ENCODE results near the gene TENM3.

DNA sequence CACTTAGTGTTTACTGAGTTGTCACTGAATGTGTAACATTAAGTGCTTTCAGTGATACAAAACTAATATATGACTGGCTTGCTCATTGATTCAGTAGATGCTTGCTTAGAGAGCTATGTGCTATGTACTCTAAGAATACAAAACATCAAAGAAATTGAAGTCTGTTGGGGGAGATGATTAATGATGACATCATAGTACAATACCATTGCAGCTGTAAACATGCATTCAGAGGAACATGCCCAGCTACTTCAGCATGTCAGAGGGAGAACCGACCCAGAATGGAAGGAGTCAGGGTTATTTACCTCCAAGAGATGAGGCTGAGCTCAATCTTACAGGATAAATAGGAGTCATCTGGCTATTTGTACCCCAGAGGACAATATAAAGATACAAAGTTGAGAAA, 290.8 kb downstream of the TENM3 start:
- TF ChIP-seq, protein P1, sequence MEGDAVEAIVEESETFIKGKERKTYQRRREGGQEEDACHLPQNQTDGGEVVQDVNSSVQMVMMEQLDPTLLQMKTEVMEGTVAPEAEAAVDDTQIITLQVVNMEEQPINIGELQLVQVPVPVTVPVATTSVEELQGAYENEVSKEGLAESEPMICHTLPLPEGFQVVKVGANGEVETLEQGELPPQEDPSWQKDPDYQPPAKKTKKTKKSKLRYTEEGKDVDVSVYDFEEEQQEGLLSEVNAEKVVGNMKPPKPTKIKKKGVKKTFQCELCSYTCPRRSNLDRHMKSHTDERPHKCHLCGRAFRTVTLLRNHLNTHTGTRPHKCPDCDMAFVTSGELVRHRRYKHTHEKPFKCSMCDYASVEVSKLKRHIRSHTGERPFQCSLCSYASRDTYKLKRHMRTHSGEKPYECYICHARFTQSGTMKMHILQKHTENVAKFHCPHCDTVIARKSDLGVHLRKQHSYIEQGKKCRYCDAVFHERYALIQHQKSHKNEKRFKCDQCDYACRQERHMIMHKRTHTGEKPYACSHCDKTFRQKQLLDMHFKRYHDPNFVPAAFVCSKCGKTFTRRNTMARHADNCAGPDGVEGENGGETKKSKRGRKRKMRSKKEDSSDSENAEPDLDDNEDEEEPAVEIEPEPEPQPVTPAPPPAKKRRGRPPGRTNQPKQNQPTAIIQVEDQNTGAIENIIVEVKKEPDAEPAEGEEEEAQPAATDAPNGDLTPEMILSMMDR (IDR thresholded peaks at IDR 0.05) = no peak
- TF ChIP-seq POLR2A (IDR thresholded peaks at IDR 0.05) = no peak

All from Peyer's patch (tissue), 4 donors.